SK-N-SH (cell line): ENCODE measurements around the gene CNOT1.

ENCODE experiments used
- EP300 ChIP-seq, 2 experiments: IDR thresholded peaks; 2 replicates each; pipeline versions ENCODE4 v1.4.0 to v1.6.1; 2012; ENCODE audit warnings: borderline replicate concordance in 1 of 2, low read depth in 1 of 2, low read length in 1 of 2
- JUND ChIP-seq: IDR thresholded peaks from 2 replicates; pipeline ENCODE4 v1.4.0; 2012
- MEF2A ChIP-seq: IDR thresholded peaks from 2 replicates; pipeline ENCODE4 v1.4.0; 2012; ENCODE audit warnings: low read depth, borderline replicate concordance
- NFIC ChIP-seq: IDR thresholded peaks from 2 replicates; pipeline ENCODE4 v1.4.0; 2012; ENCODE audit warnings: borderline replicate concordance
- POLR2AphosphoS5 ChIP-seq: IDR thresholded peaks from 2 replicates; pipeline ENCODE4 v1.6.1; 2012; ENCODE audit warnings: low read depth, low read length
- RAD21 ChIP-seq: IDR thresholded peaks from 2 replicates; pipeline ENCODE4 v1.6.1; 2012; ENCODE audit warnings: mild to moderate bottlenecking, low read length
- RXRA ChIP-seq: IDR thresholded peaks from 2 replicates; pipeline ENCODE4 v1.4.0; 2012; ENCODE audit warnings: low read depth, mild to moderate bottlenecking, borderline replicate concordance
- SIN3A ChIP-seq: IDR thresholded peaks from 2 replicates; pipeline ENCODE4 v1.6.1; 2012; ENCODE audit warnings: low read depth, mild to moderate bottlenecking, low read length, moderate library complexity, borderline replicate concordance
- TAF1 ChIP-seq: IDR thresholded peaks from 2 replicates; pipeline ENCODE4 v1.6.1; 2012; ENCODE audit warnings: low read depth, mild to moderate bottlenecking, low read length, moderate library complexity, borderline replicate concordance
- TF ChIP-seq, protein P1 (sequence below): fragments of 200-600 bp; sonication (generic); IDR thresholded peaks from 2 replicates; pipeline ENCODE4 v1.6.1; 2017; ENCODE audit warnings: antibody characterized with exemption, mild to moderate bottlenecking, moderate library complexity
- TF ChIP-seq, protein P2 (sequence below): fragments of 150-350 bp; IDR thresholded peaks from 2 replicates; pipeline ENCODE4 v1.6.1; 2016; ENCODE audit warnings: mild to moderate bottlenecking, low read depth, low read length
- TF ChIP-seq, protein P3 (sequence below): IDR thresholded peaks from 2 replicates; pipeline ENCODE4 v1.4.0; 2012; ENCODE audit warnings: low read depth

DNA sequence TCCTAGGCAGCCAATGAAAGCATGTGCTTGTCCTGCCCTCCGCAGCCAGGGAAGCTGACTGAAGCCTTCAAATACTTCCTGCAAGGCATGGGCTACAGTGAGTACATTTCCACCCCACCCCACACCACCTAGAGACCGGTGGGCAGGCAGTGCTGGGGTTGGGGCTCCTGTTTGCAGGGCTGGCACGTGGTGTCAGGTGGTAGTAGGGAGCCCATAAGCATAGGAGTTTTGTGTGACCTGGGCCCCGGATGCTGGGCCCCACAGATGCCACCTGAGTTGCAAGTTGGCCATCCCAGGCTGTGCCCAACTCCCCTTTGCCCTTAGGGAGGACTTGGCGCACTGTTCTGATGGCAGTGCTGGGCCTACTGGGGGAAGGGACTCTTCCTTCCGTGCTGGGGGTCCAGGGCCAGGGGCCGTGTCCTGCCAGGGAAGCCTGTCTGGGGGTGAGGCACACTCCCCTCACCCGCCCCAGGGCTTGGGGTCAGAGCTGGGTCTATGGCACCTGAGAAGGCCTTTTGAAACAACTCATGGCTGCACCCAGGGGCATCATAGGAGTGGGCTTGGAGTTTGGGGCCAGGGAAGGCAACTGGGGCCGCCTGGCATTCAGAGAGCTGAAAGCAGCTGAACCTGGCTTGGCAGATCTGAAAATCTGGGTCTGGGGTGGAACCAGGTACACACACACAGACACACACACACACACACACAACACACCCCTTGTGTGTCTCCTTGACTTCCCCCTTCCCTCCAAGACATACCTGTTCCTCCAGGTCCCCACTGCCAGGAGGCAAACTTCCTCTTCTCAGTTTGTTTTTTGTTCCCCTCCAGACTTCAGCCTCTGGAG is 120.2 kb downstream of the CNOT1 start:
- TF ChIP-seq JUND (no peak), POLR2AphosphoS5 (no peak), EP300 (IDR thresholded peaks at IDR 0.05; ENCODE audit: borderline replicate concordance in 1 of 2, low read depth in 1 of 2, low read length in 1 of 2) (no peak), RAD21 (no peak), MEF2A (no peak), SIN3A (no peak), TAF1 (no peak), NFIC (no peak), RXRA (no peak)
- TF ChIP-seq, protein P1, sequence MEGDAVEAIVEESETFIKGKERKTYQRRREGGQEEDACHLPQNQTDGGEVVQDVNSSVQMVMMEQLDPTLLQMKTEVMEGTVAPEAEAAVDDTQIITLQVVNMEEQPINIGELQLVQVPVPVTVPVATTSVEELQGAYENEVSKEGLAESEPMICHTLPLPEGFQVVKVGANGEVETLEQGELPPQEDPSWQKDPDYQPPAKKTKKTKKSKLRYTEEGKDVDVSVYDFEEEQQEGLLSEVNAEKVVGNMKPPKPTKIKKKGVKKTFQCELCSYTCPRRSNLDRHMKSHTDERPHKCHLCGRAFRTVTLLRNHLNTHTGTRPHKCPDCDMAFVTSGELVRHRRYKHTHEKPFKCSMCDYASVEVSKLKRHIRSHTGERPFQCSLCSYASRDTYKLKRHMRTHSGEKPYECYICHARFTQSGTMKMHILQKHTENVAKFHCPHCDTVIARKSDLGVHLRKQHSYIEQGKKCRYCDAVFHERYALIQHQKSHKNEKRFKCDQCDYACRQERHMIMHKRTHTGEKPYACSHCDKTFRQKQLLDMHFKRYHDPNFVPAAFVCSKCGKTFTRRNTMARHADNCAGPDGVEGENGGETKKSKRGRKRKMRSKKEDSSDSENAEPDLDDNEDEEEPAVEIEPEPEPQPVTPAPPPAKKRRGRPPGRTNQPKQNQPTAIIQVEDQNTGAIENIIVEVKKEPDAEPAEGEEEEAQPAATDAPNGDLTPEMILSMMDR, result no peak
- TF ChIP-seq, protein P2, sequence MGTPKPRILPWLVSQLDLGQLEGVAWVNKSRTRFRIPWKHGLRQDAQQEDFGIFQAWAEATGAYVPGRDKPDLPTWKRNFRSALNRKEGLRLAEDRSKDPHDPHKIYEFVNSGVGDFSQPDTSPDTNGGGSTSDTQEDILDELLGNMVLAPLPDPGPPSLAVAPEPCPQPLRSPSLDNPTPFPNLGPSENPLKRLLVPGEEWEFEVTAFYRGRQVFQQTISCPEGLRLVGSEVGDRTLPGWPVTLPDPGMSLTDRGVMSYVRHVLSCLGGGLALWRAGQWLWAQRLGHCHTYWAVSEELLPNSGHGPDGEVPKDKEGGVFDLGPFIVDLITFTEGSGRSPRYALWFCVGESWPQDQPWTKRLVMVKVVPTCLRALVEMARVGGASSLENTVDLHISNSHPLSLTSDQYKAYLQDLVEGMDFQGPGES, result no peak
- TF ChIP-seq, protein P3, sequence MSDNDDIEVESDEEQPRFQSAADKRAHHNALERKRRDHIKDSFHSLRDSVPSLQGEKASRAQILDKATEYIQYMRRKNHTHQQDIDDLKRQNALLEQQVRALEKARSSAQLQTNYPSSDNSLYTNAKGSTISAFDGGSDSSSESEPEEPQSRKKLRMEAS, result no peak
